BLaER1 (cell line): ENCODE data around the gene OTX1.
"Not testable (repeated sequence)": the region's sequence is repeated elsewhere in the genome, so short reads cannot be mapped to it uniquely, and the experiment has no call there.

Experiments
- H3K27ac ChIP-seq: shearing (Covaris generic); formaldehyde crosslinking; 2 replicates; pipeline ENCODE4 v1.8.1; 2022
- H3K27me3 ChIP-seq: shearing (Covaris generic); formaldehyde crosslinking; 2 replicates; pipeline ENCODE4 v1.8.1; 2022
- H3K36me3 ChIP-seq: shearing (Covaris generic); formaldehyde crosslinking; 2 replicates; pipeline ENCODE4 v1.8.1; 2022
- H3K4me1 ChIP-seq: shearing (Covaris generic); formaldehyde crosslinking; 2 replicates; pipeline ENCODE4 v1.8.1; 2022
- H3K4me2 ChIP-seq: shearing (Covaris generic); formaldehyde crosslinking; 2 replicates; pipeline ENCODE4 v1.8.1; 2022
- H3K4me3 ChIP-seq: shearing (Covaris generic); formaldehyde crosslinking; 2 replicates; pipeline ENCODE4 v1.8.1; 2022
- H3K9ac ChIP-seq: shearing (Covaris generic); formaldehyde crosslinking; 2 replicates; pipeline ENCODE4 v1.8.1; 2022
- H3K9me3 ChIP-seq: shearing (Covaris generic); formaldehyde crosslinking; 2 replicates; pipeline ENCODE4 v1.8.1; 2022
- H4K20me1 ChIP-seq: shearing (Covaris generic); formaldehyde crosslinking; 2 replicates; pipeline ENCODE4 v1.8.1; 2022
- Cebpa-rat ChIP-seq: shearing (Covaris generic); IDR thresholded peaks from 2 replicates; pipeline ENCODE4 v1.8.1; 2022

OTX1 gene

GRCh38 chr2:63050334-63051041 is at the start of gene OTX1:
Gene OTX1 (plus strand): TSS chr2:63050830. CDS start chr2:63052991, 2,161 bp downstream.
- no peak within 1 kb of the TSS for H3K27ac ChIP-seq
- peak within 1 kb of the TSS; percentile 93 for H3K4me2 ChIP-seq
- peaks cover 18% of the 10 kb centered on the region for H3K4me1 ChIP-seq
- peaks cover 99% of the 10 kb centered on the region for H4K20me1 ChIP-seq
- peaks cover 36% of the 10 kb centered on the region for H3K9me3 ChIP-seq
- no peak for TF ChIP-seq Cebpa-rat
- H3K36me3 ChIP-seq, result no peaks in the 10 kb centered on the region
- H3K27me3 ChIP-seq, result peaks cover 100% of the 10 kb centered on the region
- H3K4me3 ChIP-seq, result peak within 1 kb of the TSS; percentile 65
- no peak within 1 kb of the TSS for H3K9ac ChIP-seq

DNA sequence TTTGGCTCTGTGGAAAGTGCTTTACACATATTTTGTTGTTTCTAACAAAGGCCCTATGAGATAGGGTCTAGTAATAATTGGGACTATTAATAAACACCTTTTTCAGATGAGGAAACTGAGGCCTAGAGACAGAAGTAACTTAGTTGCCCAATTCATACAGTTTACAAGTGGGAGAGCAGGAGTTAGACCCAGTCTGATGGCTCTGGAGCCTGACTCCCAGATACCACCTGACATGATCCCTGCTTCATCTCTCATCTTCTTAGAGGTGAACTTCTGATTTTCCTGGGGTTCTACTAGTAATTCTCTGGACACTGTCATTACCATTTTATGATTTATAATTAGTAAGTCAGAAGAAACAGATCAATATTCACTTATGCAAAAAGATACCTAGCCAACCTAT is 49.1 kb upstream of the OTX1 start:
- Histone ChIP-seq H4K20me1 (no peaks in the 10 kb centered on the region), H3K27ac (no peak overlapping the region), H3K9ac (no peak overlapping the region), H3K4me2 (no peak overlapping the region), H3K36me3 (peaks cover 13% of the 10 kb centered on the region), H3K4me1 (no peaks in the 10 kb centered on the region), H3K27me3 (no peaks in the 10 kb centered on the region), H3K9me3 (no peaks in the 10 kb centered on the region), H3K4me3 (no peak overlapping the region)
- no peak for TF ChIP-seq Cebpa-rat

DNA sequence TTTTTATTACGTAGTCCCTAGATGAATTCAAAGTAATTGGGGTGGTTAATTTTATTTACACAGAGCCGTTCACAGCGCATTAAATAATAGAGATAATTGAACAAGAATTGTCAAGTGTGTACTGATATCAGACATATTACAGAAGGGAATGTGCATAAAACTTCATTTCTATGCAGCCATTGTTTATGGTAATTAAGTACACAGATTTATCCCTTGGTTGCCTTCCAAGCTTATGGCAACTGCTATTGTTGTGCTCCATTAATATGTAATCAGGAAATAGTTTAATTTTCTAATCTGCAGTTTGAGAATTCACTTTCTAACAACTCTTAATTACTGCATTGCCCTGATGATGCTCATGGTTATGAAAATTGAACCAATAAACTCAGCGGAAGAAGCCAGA is 47.3 kb upstream of the OTX1 start:
- no peak overlapping the region for H3K4me3 ChIP-seq
- no peak overlapping the region for H3K27ac ChIP-seq
- H3K9ac ChIP-seq, result no peak overlapping the region
- H3K9me3 ChIP-seq, result no peaks in the 10 kb centered on the region
- TF ChIP-seq Cebpa-rat, result no peak
- no peaks in the 10 kb centered on the region for H3K4me1 ChIP-seq
- no peaks in the 10 kb centered on the region for H4K20me1 ChIP-seq
- H3K27me3 ChIP-seq, result no peaks in the 10 kb centered on the region
- peaks cover 7% of the 10 kb centered on the region; the same call in 1 of the 2 replicates for H3K36me3 ChIP-seq
- H3K4me2 ChIP-seq, result no peak overlapping the region

DNA sequence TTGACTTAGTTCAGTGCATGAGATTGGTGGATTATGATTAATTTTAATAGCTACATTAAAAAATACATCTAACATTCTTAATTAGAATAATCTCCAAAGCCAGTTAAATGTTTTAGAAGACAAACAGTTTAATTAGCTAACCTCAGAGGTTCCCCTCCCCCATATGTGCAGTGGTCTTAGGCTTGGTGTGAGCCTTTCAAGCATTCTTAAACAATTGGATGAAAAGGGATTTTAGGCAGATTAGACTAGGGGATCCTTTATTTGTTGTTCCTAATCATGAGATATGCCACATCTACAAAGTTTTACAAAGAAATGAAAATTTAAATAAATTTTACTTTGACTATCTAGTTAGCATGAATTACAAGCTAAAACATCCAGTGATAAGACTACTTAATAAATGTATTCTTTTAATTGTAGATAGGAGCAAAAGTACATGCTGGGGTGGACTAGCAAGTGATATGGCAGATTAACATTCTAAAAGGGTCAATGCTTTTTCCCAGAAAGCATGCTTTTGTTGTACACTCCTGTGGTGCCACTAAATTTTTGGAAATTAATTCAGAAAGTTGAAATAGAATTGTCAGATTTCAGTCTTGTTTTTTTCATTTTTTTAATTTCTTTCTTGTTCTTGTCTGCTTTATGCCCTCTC is 42.7 kb upstream of the OTX1 start:
- TF ChIP-seq Cebpa-rat, result no peak
- Histone ChIP-seq H3K27ac (no peak overlapping the region), H4K20me1 (no peaks in the 10 kb centered on the region), H3K4me2 (no peak overlapping the region), H3K9ac (no peak overlapping the region), H3K4me1 (no peaks in the 10 kb centered on the region), H3K36me3 (no peaks in the 10 kb centered on the region), H3K9me3 (no peaks in the 10 kb centered on the region), H3K27me3 (no peaks in the 10 kb centered on the region), H3K4me3 (no peak overlapping the region)

DNA sequence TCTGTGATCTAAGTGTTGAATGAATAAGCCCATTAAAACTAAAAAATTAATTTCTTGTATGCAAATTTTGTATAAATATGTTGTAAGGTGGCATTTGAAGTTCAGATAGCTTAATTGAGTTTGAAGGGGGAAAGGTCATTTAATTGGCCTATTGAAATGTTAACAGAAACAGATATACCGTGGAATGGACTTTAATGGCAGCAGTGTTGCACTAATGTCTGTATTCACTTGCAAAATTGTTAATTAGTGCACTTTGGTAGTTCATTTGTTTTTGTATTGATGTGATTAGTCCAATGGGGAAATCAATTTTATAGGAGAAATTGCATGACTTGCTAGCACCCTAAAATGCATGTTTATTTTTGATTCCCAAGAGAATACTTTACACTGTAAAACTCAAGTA is 41.8 kb upstream of the OTX1 start:
- no peak overlapping the region for H3K4me3 ChIP-seq
- no peaks in the 10 kb centered on the region for H3K36me3 ChIP-seq
- no peak overlapping the region for H3K4me2 ChIP-seq
- H3K9ac ChIP-seq, result no peak overlapping the region
- no peak for TF ChIP-seq Cebpa-rat
- H3K27ac ChIP-seq, result no peak overlapping the region
- H3K9me3 ChIP-seq, result no peaks in the 10 kb centered on the region
- no peaks in the 10 kb centered on the region for H3K27me3 ChIP-seq
- H3K4me1 ChIP-seq, result no peaks in the 10 kb centered on the region
- H4K20me1 ChIP-seq, result no peaks in the 10 kb centered on the region

GRCh38 chr2:63009490-63009889 is 41.1 kb upstream of the OTX1 start:
- Histone ChIP-seq H3K27me3 (no peaks in the 10 kb centered on the region), H3K4me1 (no peaks in the 10 kb centered on the region), H3K9me3 (no peaks in the 10 kb centered on the region), H3K36me3 (no peaks in the 10 kb centered on the region), H3K4me2 (no peak overlapping the region), H3K9ac (no peak overlapping the region), H3K27ac (no peak overlapping the region), H4K20me1 (no peaks in the 10 kb centered on the region), H3K4me3 (no peak overlapping the region)
- TF ChIP-seq Cebpa-rat, result no peak

GRCh38 chr2:63012541-63012940 is 38.1 kb upstream of the OTX1 start:
- Histone ChIP-seq H3K4me2 (no peak overlapping the region), H3K9ac (no peak overlapping the region), H4K20me1 (no peaks in the 10 kb centered on the region), H3K27me3 (no peaks in the 10 kb centered on the region), H3K27ac (no peak overlapping the region), H3K4me1 (no peaks in the 10 kb centered on the region), H3K36me3 (peaks cover 5% of the 10 kb centered on the region; the same call in 1 of the 2 replicates), H3K9me3 (no peaks in the 10 kb centered on the region), H3K4me3 (no peak overlapping the region)
- no peak for TF ChIP-seq Cebpa-rat

DNA sequence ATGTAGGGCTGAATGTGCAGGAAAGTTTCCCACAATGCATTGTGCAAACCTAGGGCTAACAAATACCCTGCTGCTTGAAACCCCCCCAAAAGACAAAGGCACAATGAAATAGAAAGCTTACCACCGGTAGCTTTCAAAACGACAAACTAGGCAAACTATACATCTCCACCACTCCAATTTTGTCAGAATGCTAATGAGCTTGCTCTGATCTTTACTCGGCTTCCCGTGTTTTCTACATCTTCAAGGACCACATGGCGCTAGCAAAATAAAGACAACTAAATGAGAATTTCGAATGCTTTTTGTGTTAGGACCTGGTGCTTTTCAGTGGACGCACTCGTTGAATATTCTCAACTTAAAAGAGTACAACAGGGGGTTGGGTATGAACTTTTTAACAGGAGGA is 37.2 kb upstream of the OTX1 start:
- no peaks in the 10 kb centered on the region for H3K27me3 ChIP-seq
- H3K9ac ChIP-seq, result no peak overlapping the region
- no peaks in the 10 kb centered on the region for H3K4me1 ChIP-seq
- no peak overlapping the region for H3K4me3 ChIP-seq
- TF ChIP-seq Cebpa-rat, result no peak
- no peaks in the 10 kb centered on the region for H3K9me3 ChIP-seq
- peaks cover 5% of the 10 kb centered on the region; the same call in 1 of the 2 replicates for H3K36me3 ChIP-seq
- no peaks in the 10 kb centered on the region for H4K20me1 ChIP-seq
- H3K4me2 ChIP-seq, result no peak overlapping the region
- no peak overlapping the region for H3K27ac ChIP-seq

GRCh38 chr2:63015389-63015788 is 35.2 kb upstream of the OTX1 start:
- Histone ChIP-seq H3K27me3 (no peaks in the 10 kb centered on the region), H3K4me3 (no peak overlapping the region), H3K36me3 (peaks cover 5% of the 10 kb centered on the region; the same call in 1 of the 2 replicates), H3K27ac (no peak overlapping the region), H3K4me2 (no peak overlapping the region), H4K20me1 (no peaks in the 10 kb centered on the region), H3K4me1 (no peaks in the 10 kb centered on the region), H3K9me3 (no peaks in the 10 kb centered on the region), H3K9ac (no peak overlapping the region)
- no peak for TF ChIP-seq Cebpa-rat

DNA sequence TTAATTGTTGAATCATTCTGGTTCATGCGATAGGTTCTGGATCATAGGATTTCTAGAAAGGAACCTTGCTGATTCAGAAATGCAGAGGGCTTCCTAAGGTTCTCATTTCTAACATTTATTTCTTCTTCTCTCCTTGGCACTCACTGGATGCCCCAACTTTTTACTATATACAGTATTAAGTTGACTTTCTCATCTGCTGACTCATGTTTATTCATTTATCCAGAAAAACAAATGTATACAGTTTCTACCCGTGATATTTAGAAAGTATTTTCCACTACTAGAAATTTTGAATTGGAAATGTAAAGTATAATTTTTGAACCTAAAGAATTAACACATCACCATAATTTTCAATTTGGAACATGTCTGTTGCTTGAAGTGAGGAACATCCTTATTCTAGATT is 32.2 kb upstream of the OTX1 start:
- H3K9ac ChIP-seq, result no peak overlapping the region
- H3K4me2 ChIP-seq, result no peak overlapping the region
- no peaks in the 10 kb centered on the region for H3K9me3 ChIP-seq
- H3K27me3 ChIP-seq, result no peaks in the 10 kb centered on the region
- H3K36me3 ChIP-seq, result peaks cover 5% of the 10 kb centered on the region; the same call in 1 of the 2 replicates
- TF ChIP-seq Cebpa-rat, result no peak
- H3K4me3 ChIP-seq, result no peak overlapping the region
- no peak overlapping the region for H3K27ac ChIP-seq
- no peaks in the 10 kb centered on the region for H4K20me1 ChIP-seq
- H3K4me1 ChIP-seq, result no peaks in the 10 kb centered on the region

- H3K4me1 ChIP-seq, H4K20me1 ChIP-seq, H3K9me3 ChIP-seq, H3K9ac ChIP-seq, H3K36me3 ChIP-seq, H3K4me2 ChIP-seq, H3K4me3 ChIP-seq, H3K27ac ChIP-seq, H3K27me3 ChIP-seq: not testable (repeated sequence)
Observed at GRCh38 chr2:63019686-63020085, 30.9 kb upstream of the OTX1 start.
